Measurements from ENCODE around the gene MAP3K1. TPM values are rescaled to one million over a fixed set of nuclear protein-coding genes. Genes with fewer than 3 reads are reported as not detected.
A peak's percentile ranks its signal among the peaks of the same experiment; 100 is the strongest.

MAP3K1 gene
- total RNA-seq, 1 donor from 2014 or later = 21.9 TPM

GRCh38 chr5:56900858-56901578, 85.7 kb downstream of the MAP3K1 start:
- DNase-seq (ENCODE audit: low spot score) = peak; percentile 38

GRCh38 chr5:56908942-56909293, 93.6 kb downstream of the MAP3K1 start:
- no peak for DNase-seq (ENCODE audit: low spot score)

DNA sequence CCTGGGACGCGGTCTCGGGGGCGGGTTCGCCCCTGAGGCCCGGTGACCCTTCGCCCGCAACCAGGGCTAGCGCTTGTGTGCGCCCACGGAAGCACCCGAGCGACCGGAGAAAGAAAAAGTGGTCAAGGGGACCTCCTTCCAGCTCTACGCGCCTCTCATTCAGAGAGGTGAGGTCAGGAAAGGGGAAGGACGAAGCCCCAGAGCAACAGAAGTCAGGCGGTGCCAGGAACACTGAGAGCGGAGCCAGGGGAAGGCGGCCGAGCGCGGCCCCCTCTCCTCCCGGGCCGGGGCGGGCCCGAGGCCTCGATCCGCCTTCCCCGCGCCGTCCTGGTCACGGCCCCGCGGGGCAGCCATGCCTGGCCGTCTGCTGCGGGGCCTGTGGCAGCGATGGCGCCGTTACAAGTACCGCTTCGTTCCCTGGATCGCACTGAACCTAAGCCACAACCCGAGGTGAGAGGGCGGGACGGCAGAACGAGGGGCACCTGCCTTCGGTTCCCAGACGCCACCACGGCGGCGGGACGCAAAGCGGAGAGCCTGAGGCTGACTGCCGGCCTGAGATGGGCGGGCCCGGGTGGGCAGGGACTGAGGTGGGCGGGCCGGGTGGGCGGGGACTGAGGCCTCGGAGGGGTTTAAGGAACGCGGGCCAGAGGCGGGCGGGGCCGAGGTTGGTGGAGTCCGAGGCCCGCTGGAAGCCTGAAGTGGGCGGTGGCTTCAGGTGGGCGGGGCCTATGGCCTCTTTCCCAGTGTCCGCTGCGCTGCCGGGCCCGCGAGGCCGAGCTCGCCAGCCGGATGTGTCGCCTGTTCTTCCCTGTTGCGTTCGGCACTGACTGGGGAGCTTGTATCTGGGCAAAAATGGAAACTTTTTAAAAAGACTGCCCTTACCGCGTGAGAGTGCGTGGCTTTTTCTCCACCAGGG, 94.2 kb downstream of the MAP3K1 start, which contains the start of gene SETD9:
Gene SETD9 (plus strand): TSS at position 303 of the 916 bp plus-strand sequence. CDS start 50 bp downstream, at position 353.
- DNase-seq (ENCODE audit: low spot score) = peak; percentile 99

- no peak for DNase-seq (ENCODE audit: low spot score)
Measured at GRCh38 chr5:56910210-56910965, 95.0 kb downstream of the MAP3K1 start.

- no peak for DNase-seq (ENCODE audit: low spot score)
Measured at GRCh38 chr5:56913766-56914165, 98.4 kb downstream of the MAP3K1 start.

DNA sequence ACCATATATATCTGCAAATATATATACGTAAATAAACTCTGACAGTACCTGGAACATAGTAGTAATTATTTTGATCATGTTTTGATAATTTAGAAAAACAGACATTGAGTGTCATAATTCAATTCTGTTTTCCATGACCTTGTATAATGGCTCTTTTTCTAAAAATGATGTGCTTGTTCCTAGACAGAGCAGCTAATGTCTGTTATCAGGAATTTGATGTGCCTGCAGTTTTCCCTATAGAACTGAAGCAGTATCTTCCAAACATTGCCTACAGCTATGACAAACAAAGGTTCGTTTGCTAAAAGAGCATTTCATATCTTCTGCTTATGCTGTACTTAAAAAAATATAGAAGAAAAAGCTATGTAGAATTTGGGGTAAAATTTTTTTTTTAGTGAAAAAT, 99.3 kb downstream of the MAP3K1 start:
- DNase-seq (ENCODE audit: low spot score) = no peak

DNA sequence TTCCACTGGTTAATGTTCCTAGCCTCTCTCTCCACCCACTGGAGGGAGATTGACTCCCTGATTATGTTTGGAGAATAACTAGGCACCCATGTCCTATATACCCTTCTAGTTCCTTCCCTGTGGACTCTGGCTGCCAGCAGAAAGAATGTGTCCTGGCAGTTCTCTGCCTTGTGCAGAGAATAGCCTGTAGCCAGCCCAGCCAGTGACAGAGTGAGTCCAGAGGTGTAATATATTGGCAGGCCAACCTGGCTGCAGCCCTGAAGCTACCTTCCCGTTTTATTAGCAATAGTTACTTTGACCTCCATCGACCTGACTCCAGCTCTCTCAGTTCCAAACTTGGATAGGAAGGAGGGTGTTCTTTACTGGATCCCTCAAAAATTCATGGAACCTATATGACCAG, 102.2 kb downstream of the MAP3K1 start:
- no peak for DNase-seq (ENCODE audit: low spot score)

DNA sequence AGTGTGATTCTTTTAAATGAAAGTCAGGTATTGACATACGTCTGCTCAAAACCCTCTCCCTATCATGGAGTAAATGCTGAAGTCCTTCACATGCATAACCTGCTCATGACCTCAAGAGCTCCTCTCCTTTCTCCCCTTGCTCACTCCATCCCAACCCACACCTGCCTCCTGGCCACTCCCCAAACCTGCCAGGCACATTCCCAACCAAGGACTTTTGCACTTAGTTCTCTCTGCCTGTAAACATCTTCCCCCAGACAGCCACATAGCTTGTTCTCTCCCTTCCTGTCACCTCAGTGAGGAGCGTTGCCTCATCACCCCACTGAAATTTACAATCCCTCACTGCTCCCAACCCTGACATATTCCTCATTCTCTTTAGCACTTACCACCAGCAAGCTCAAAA, 102.7 kb downstream of the MAP3K1 start:
- no peak for DNase-seq (ENCODE audit: low spot score)

DNA sequence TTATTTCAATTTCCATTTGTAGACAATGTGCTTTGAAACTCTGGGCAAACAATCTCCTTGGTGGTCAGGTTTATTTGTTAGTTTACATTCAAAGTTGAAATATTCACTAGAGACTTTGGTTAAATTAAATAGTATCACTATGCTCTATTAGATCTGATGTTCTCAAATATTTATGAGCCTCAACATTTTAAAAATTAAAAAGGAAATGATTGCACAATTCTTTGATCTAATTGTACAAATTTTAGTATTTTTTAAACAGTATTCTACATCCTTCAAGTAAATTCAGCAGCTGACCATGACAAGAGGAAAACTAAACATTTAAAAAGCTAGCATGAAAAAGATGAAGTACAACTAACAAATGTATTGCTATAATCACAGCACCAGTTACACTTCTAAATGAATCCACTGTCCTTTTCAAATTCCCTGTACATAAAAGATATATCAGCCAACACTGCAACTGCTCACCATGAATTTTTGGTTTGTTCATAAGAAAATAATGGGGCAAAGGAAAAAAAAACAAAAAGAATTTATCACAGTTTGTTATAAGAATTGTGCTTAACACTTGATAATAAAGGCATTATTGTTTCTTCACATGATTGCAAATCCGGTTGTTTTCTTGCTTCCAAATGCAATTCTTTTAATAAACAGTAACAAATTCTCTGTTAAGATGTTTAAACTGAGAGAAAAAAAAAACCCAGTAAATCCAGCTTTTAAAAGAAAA, 104.8 kb downstream of the MAP3K1 start:
- DNase-seq (ENCODE audit: low spot score) = no peak

DNA sequence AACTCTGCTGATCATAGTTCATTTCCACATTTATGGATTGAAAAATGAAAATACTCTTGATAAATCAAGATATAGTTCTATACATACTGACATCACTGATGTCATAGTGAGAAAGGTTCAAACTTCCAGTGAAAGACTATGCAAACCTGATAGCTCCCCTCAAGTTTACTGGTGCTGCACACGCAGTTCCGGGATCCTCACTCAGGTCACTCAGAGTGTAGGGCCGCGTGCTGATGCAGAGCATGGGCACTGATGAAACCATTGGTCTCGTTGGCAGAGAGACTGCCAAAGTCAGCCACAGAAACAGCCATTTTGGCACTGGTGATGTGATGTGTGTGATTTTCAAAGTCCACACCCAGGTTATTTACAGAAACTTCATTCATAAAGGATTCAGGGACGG, 107.6 kb downstream of the MAP3K1 start:
- DNase-seq (ENCODE audit: low spot score) = no peak

- no peak for DNase-seq (ENCODE audit: low spot score)
Measured at GRCh38 chr5:56934325-56934724, 119.0 kb downstream of the MAP3K1 start.

- no peak for DNase-seq (ENCODE audit: low spot score)
Measured at GRCh38 chr5:56938858-56939257, 123.5 kb downstream of the MAP3K1 start.

DNA sequence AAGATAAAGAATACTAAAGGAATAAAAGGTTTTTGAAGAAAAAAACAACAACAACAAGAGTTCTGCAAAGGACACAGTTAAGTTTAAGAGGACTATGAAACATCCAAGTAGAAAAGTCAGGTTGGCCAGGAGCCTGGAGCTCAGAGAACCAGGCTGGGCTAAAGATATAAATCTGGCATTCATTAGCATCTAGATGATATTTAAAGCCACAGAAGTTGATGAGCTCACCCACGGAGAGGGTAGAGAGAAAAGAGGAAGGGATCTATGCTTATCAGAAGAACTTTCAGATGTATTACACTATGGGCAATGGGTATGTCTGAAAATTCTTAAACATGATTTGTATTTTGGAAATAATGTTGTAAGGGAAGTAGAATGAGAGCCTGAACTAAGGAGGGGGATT, 126.6 kb downstream of the MAP3K1 start:
- peak; percentile 21 for DNase-seq (ENCODE audit: low spot score)

Other genes starting within 250 kb of the MAP3K1 start
- not detected for gene SETD9, start 94.0 kb downstream of the MAP3K1 start, total RNA-seq (ENCODE audit: insufficient read depth, low replicate concordance)
- 15.6 TPM for gene MIER3, start 136.6 kb downstream of the MAP3K1 start, total RNA-seq (ENCODE audit: insufficient read depth, low replicate concordance)

Data from umbilical cord (tissue), 2 donors.